AG08395 (cell line): ENCODE results near the gene KRR1.
A peak's percentile ranks its signal among the peaks of the same experiment; 100 is the strongest.

ENCODE experiments used
- DNase-seq: peaks from one replicate; pipeline ENCODE4 v3.0.0; 2012; ENCODE audit warnings: mixed read lengths, low spot score

The KRR1 gene

DNA sequence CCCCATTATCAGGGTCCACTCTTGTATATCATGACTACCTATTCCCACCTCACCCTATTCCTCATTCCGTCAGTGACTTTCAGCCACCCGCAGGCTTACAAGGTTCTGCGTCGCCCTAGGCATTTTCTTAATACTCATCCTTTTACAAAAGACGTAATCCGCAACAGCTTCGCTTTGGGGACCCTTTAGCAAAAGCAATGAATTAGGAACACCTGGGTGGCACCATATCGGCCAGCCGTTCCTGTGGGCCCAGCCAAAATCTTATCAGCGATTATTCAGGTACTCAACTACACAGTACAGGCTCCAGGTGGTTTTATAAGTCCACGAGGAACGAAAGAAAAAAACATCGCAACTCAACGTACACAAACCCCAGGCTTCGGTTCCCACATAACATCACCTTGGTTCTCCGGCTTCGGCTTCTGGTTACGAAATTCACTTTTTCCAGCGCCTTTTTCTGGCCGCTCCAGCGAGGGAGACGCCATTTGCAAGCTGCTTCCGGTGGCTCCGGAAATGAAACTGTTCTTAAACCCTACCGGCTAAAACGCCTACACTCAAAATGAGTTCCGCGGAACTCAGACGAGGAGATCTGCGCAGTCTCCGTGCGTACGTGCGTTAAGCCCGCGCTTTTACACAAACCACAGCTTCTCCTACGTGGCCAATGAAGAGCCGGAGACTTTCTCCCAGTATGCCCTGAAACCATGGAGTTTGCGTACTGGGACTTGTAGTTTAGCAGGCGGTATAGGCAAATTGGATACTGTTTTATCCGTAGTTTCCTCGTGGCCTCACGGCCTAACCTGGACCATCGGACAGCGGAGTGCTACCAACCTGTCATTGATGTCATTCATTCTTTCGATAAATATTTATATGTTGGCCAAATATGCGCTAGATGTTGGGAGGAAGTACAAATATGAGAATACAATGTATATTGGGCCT lies at the start of gene KRR1:
Gene KRR1 (minus strand): TSS at position 494 of the 933 bp plus-strand sequence. CDS start 12 bp downstream, at position 482.
- peak; percentile 97 for DNase-seq

DNA sequence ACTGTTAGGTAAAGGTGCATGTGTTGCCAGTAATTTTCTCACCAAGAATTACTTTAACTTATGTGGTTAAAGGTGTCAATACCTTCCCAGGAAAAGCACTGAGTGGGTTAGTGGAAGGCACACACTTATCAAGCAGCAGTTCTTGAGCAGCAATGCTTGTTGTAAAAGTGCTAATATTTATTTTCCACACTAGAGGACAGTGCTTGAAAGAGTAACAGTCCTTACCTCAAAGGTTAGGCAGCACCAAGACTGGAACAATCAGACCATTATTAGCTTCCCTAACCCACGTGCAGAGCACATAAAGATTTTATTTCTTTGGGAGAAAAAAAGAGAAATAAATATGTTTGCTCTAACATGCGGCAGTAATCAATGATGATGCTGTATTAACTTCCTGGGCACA lies 48.8 kb upstream of the KRR1 start:
- peak; percentile 45 for DNase-seq

DNA sequence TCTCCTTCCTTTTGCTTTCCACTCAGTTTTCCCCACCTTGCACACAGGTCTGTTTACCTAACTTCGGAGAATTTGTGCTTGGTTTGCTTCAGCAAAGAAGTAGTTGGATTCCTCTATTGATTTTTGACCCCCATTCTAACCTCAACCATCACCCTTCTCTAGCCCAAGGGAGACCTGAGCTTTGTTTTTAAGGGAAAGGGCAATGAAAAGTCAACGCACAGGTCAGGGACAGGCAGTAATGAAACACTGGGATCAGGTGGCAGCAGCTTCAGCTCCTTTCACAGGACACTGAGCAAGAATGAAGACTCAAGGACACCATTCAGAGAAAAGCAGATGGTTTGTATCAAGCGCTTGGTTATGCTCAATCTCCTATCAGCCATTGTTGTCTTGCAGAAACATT lies 46.9 kb upstream of the KRR1 start:
- DNase-seq = no peak

GRCh38 chr12:75556311-75556899 lies 45.0 kb upstream of the KRR1 start:
- peak; percentile 3 for DNase-seq

- DNase-seq = no peak
These were observed 43.1 kb upstream of the KRR1 start for GRCh38 chr12:75554556-75554880.

- DNase-seq = peak; percentile 5
These were observed 42.6 kb upstream of the KRR1 start for GRCh38 chr12:75553836-75554555.

- peak; percentile 6 for DNase-seq
These were observed 42.0 kb upstream of the KRR1 start for GRCh38 chr12:75553398-75553797.

DNA sequence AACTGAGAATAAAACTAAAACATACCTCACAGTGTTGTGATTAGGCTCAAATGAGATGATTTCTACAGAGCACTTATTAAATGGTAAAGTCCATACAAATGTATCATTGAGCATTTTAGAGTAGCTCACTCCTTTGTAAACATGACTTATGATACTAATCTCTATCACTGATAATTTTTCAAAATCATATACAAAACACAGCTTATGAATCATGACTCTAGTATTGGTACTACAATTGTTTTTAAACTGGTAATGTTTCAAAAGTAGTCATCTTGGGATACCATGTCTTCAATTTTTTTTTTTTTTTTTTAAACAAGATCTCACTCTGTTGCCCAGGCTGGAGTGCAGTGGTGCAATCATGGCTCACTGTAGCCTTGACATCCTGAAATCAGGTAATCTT lies 40.1 kb upstream of the KRR1 start:
- no peak for DNase-seq

- DNase-seq = peak; percentile 5
These were observed 39.2 kb upstream of the KRR1 start for GRCh38 chr12:75550401-75551240.

DNA sequence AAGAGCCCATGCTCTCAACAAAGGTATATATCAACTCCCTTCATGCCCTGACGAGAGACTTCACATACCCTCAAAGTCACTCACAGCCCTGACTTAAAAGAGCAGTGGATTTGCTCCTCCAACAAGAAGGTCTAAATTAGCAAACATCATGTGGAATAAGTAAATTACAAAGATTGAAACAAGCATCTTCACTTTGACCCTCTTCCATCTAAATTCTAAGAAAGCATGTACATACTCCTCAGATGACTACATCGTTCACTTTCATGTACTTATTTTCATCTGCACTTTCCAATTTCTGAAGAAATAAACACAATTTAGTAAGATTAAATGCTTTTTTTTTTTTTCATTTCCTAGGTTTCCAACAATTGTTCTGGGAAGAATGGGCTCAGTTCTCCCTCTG lies 38.6 kb upstream of the KRR1 start:
- DNase-seq = no peak

- no peak for DNase-seq
These were observed 37.5 kb upstream of the KRR1 start for GRCh38 chr12:75548879-75549278.

DNA sequence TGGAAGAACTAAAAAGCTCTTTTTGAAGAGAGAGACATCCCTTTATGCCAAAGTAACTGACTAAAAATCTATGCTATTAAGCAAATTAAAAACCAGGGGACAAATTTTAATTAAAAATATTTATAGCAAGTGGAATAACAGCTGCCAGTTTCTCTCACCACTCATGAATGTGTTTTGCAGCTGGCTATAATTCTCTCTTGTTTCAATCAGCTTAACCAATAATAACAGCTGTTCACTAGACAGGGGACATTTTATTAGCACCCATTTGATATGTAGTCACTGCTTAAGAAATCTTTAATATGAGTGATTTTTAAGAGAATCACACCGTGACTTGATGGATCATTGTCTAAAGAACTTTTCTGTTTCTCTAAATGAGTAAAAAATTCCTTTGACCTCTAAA lies 34.2 kb upstream of the KRR1 start:
- DNase-seq = no peak

- DNase-seq = no peak
These were observed 32.1 kb upstream of the KRR1 start for GRCh38 chr12:75543529-75543928.

DNA sequence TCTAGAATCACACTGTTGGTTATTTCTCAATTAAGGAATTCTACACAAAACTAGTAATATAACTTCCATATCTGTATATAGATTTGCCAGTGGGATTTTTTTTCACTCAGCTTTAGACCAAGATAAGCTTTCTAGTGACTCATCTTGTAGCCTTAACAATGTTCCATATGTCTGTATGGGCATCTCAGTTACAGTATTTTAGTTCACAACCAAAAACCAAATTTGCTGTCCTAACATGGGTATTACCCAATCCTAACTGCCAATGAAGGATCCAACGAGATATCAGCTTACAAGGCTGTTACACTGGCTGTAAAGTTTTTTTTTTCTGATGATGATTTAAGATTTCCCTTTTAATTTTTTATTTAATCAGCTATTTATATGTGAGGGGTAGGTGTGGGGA lies 31.5 kb upstream of the KRR1 start:
- no peak for DNase-seq

DNA sequence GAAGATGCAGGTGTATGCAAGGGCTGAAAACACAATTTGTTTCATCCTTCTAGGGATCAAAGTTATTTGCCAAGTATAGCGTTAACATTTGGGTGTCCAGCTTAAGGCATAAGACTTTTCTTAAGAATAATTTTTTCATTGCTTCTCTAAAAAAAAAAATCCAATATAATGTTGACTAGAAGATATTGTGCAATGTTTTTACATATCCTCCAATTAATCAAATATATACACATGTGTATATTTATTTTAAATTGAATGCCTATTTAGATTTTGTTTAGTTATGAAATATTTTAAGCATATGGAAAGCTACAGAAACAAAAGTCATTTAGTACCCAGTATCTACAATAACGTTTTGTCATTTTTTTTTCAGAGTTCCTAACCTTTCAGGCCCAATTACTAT lies 28.5 kb upstream of the KRR1 start:
- DNase-seq = no peak

DNA sequence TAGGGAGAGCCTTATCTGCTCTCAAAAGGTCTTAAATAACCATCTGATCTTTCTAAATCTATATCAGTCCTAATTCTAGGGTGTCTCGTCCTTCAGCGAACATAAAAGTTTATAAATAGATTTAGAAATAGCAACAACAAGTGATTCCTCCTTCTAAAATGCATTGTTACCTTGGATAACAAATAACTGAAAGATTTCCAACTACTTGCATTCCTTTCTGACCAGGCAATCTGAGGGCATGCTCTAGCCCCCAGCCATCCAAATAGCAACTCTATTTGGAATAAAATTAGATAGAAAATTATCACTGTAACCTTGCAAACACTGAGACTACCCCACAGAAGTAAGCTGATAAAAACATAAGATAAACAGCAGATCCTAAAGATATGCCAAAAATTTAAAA lies 21.8 kb upstream of the KRR1 start:
- DNase-seq = no peak

DNA sequence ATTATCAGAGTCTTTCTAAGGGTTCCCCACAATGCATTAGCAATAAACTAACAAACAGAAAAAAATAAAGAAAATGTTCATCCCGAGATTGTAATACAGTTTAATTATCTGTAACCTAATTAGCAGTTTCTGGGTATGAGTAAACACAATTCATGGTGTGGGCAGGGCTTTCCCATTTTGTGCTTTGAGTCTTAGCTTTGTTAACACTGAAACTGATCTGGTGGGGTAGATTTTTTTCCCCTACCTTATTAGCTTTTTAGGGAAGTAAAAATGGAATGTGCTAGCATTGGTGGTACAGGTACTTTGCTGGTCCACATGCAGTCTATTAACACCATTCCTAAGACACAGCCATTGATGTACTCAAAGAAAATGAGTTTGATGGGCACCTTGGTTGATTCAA lies 18.4 kb upstream of the KRR1 start:
- no peak for DNase-seq

DNA sequence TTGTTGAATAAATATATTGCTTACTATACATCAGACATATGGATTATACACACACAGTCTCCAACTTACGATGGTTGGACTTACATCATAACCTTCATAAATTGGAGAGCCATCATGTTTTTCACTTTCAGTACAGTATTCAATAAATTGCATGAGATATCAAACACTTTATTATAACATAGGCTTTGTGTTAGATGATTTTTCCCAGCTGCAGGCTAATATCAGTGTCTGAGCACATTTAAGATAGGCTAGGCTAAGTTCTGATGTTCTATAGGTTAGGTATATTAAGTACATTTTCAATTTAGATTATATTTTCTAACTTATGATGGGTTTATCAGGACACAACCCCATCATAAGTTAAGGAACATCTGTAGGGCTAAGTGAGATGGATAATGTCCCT lies 17.9 kb upstream of the KRR1 start:
- no peak for DNase-seq

- no peak for DNase-seq
These were observed 17.3 kb upstream of the KRR1 start for GRCh38 chr12:75528692-75529091.

DNA sequence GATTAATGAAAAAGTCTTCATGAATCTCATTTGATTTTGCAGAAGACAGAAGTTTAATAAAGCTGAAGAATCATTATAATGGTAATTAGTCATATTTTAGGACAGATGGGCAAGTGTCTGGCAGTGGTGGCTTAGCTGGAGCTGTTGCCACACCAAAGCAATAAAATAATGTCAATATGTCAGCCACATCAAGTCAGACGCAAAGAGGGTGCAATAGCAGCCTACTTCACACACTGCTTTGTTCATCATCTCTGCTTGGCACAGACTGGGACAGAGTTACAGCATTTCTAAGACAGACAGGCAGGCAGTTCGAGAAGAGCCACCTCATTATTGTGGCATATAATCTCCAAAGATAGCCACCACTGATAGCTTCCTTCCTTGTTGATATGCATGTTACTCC lies 16.9 kb upstream of the KRR1 start:
- no peak for DNase-seq

GRCh38 chr12:75526655-75527511 lies 15.5 kb upstream of the KRR1 start:
- peak; percentile 58 for DNase-seq
